GM12865 (cell line): ENCODE data around the gene TPSG1.
"Not testable (repeated sequence)": the region's sequence is repeated elsewhere in the genome, so short reads cannot be mapped to it uniquely, and the experiment has no call there.

ENCODE experiments used
- DNase-seq: peaks from one replicate; pipeline ENCODE4 v3.0.0; 2010; ENCODE audit warnings: low read depth
- H3K4me3 ChIP-seq: 2 replicates; pipeline ENCODE4 v1.5.1; 2011; ENCODE audit warnings: mild to moderate bottlenecking, low read depth, low read length, control low read depth
- TF ChIP-seq, protein P1 (sequence below): IDR thresholded peaks from 2 replicates; pipeline ENCODE4 v1.5.1; 2011; ENCODE audit warnings: low read length, control low read depth, low read depth, inconsistent platforms; ENCODE audit not compliant: insufficient read depth; ENCODE audit errors: missing control alignments

The TPSG1 gene

DNA sequence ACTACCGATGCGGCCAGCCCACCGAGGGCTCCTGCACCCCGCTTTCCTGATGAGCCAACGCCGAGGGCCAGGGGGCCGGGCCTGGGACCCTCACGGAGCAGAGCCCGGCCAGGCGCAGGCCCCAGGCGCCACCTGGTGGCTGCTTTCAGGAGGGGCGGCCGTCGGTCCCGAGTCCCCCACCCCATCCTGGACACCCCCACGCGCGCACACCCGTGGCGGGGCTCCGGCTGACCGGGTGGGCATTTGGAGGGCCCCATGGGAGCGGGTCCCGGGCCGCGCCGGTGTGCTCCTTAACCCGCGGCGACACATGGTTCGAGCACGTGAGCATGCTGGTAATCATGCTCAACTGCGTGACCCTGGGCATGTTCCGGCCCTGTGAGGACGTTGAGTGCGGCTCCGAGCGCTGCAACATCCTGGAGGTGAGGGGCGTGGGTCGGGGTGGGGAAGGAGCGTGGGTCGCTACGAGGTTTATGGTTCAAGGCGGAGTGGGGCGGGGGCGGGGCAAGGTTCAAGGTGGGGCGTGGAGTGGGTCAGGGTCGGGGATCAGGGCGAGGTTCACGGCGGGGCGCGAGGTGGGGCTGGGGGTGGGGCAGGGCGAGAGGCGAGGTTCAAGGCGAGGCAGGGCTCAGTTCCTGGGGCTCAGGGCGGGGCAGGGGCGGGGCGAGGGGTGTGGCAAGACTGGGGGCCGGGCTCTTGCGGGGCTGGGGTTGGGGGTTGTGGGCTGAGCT lies 30.2 kb downstream of the TPSG1 start:
- H3K4me3 ChIP-seq, result no peak overlapping the region
- no peak for DNase-seq
- TF ChIP-seq, protein P1, sequence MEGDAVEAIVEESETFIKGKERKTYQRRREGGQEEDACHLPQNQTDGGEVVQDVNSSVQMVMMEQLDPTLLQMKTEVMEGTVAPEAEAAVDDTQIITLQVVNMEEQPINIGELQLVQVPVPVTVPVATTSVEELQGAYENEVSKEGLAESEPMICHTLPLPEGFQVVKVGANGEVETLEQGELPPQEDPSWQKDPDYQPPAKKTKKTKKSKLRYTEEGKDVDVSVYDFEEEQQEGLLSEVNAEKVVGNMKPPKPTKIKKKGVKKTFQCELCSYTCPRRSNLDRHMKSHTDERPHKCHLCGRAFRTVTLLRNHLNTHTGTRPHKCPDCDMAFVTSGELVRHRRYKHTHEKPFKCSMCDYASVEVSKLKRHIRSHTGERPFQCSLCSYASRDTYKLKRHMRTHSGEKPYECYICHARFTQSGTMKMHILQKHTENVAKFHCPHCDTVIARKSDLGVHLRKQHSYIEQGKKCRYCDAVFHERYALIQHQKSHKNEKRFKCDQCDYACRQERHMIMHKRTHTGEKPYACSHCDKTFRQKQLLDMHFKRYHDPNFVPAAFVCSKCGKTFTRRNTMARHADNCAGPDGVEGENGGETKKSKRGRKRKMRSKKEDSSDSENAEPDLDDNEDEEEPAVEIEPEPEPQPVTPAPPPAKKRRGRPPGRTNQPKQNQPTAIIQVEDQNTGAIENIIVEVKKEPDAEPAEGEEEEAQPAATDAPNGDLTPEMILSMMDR, result peak; percentile 39

DNA sequence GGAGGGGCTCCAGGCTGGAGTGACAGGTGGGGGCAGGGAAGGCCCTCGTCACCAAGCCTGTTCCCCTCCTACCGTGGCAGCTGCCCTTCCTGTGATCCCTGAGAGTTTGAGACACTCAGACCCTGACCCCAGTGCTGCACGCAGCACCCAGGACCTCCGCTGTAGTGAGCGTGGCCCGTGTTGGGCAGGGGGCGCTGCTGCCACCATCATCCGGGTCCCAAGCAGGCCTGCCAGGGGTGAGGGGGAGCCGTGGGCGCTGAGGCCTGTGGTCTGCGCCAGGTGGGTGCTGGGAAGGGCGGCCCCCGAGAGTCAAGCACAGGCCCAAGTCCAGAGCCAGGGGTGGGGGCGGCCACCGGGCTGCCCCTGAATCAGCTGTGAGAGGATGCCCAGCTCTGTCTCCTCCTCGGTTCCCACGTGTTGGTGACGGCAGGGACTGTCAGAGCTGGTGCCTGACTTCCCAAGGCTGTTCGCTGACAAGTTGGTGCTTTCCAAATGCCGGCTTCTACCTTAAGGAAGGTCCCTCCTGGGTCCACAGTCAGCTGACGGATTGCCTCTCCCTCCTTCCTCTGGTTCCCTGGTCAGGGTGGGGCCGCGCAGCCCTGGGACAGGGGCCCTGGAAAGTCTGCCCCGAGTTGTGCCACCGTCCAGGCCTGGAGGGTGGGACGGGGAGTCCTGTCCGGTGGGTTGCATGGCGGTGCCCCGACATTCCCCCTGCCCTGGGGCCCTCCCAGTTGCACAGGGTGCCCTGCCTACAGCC lies 31.1 kb downstream of the TPSG1 start:
- no peak for DNase-seq
- TF ChIP-seq, protein P1, result no peak
- H3K4me3 ChIP-seq, result no peak overlapping the region

DNA sequence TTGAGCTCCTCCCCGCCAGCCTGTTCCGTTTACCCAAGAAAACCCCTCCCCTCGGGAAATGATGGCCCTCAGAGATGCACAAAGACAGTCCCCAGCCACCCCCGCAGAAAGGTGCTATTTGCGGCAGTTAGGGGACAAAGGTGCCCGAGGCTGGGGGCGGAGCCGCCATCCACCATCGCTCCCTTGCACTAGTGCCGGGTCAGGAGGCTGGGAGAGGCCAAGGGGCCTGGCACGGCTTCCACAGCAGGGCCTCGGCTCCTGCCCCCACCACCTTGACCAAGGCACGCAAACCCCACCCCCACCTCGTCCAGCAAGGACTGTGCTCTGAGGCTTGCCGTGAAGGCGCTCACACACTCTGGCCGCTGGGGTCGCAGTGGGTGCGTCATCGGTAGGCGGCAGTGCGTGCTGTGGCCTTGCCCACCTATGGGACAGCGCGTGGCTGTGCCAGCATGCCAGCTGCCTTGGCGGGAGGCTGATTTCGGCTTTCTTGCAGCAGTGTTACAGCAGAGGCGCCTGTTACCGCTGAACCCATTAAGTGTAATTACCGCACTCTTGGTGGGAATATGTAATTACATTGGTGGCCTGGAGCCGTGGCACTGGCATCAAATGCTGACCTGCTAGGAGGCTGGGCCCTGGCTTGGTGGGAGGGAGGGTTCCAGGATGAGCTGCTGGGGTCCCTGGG lies 31.8 kb downstream of the TPSG1 start:
- TF ChIP-seq, protein P1, result no peak
- H3K4me3 ChIP-seq, result no peak overlapping the region
- no peak for DNase-seq

DNA sequence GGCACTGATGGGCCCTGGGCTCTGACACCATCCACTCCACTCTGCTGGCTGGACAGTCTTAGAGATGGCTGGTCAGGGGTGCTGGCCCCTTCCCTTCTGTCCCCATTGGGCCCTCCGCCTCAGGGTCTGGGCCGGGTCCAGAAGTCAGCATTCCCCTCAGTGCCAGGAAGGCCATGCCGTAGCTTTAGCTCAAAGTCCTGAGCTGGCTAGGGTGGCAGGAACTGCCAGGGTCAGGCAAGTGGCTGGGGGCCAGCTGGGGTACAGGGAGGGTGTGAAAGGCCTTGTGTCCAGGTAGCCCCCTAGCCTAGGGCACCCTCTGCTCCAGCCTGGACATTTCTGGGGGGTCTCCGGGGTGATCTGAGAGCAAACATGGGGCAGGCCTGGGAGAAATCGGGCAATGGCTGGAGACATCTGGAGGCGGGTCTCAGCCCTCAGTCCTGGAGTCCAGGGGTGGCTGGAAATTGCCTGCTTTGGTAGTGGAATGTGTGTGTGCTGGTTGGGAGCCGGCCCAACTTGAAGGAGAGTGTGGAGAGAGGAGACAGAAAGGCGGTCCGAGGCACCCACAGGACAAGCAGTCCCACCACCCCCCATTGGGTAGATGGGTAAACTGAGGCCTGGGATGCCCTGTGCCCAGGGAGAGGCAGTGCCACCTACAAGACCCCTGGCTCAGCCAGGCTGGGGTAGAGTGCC lies 32.5 kb downstream of the TPSG1 start:
- no peak for DNase-seq
- no peak overlapping the region for H3K4me3 ChIP-seq
- TF ChIP-seq, protein P1, result no peak

DNA sequence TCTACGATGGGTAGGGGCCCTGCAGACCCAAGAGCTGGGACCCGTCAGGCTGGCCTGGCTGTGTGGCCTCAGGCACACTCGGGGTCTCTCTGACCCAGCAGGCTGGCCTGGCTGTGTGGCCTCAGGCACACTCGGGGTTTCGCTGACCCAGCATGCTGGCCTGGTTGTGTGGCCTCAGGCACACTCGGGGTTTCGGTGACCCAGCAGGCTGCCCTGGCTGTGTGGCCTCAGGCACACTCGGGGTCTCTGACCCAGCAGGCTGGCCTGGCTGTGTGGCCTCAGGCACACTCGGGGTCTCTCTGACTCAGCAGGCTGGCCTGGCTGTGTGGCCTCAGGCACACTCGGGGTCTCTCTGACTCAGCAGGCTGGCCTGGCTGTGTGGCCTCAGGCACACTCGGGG lies 34.3 kb downstream of the TPSG1 start:
- DNase-seq, H3K4me3 ChIP-seq: not testable (repeated sequence)

DNA sequence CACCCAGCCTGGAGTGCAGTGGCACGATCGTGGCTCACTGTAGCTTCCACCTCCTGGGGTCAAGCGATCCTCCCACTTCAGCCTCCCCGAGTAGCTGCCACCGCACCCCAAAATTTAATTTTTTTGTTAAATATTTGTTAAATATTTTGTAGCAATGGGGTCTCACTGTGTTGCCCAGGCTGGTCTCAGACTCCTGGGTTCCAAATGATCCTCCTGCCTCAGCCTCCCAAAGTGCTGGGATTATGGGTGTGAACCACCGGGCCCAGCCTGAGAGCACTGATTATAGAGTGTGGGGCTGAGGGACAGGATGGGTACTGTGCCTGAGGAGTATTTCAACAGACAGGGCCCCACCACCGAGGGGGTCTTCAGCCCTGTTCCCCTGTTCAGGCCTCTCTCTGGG lies 35.6 kb downstream of the TPSG1 start:
- TF ChIP-seq, protein P1, result no peak
- DNase-seq, result no peak
- no peak overlapping the region for H3K4me3 ChIP-seq
